Placental pericyte (primary cell): ENCODE data around the gene RGL2. TPM values are rescaled to one million over a fixed set of nuclear protein-coding genes. Genes with fewer than 3 reads are reported as not detected.

Source experiments
- total RNA-seq: library from RNA; depleted of rRNA; stranded (reverse); fragments of >200 nt; gene quantifications from 2 replicates; pipeline ENCODE4 v1.2.3, GENCODE V29; 2012

RGL2 gene
- 24.3 and 30.4 TPM in 2 replicates for total RNA-seq

GRCh38 chr6:33298773-33299236 lies at the start of gene RGL2:
Gene RGL2, minus strand, starts transcription at chr6:33298942. Its CDS starts 332 bp downstream, at chr6:33298610.

GRCh38 chr6:33317669-33318425 lies 19.1 kb upstream of the RGL2 start, which contains the start of gene ZBTB22:
Gene ZBTB22, minus strand, starts transcription at chr6:33317744. Its CDS starts 828 bp downstream, at chr6:33316916.

GRCh38 chr6:33313709-33314514 lies 15.2 kb upstream of the RGL2 start, which contains the start of gene TAPBP:
Gene TAPBP, minus strand, starts transcription at chr6:33314078. Its CDS starts 37 bp downstream, at chr6:33314041.

GRCh38 chr6:33288921-33289783 lies 9.6 kb downstream of the RGL2 start, which contains the start of the genes PFDN6 and WDR46:
Gene PFDN6, plus strand, starts transcription at chr6:33289601. Its CDS starts 256 bp downstream, at chr6:33289857.
Gene WDR46, minus strand, starts transcription at chr6:33289239. Its CDS starts 69 bp downstream, at chr6:33289170.

GRCh38 chr6:33276864-33277662 lies 21.7 kb downstream of the RGL2 start, which contains the start of gene B3GALT4:
Gene B3GALT4, plus strand, starts transcription at chr6:33277123. Its CDS starts 297 bp downstream, at chr6:33277420.

GRCh38 chr6:33271468-33272274 lies 27.1 kb downstream of the RGL2 start, which contains the start of the genes RPS18 and VPS52:
Gene RPS18, plus strand, starts transcription at chr6:33272075. Its CDS starts 45 bp downstream, at chr6:33272120.
Gene VPS52, minus strand, starts transcription at chr6:33271876. Its CDS starts 201 bp downstream, at chr6:33271675.

Other genes with a start within 250 kb of the RGL2 start
- 2.4 TPM in 1 of 2 replicates, not detected in the other for gene HLA-DPA1, start 225.3 kb downstream of the RGL2 start, total RNA-seq
- gene HLA-DPB1, start 223.0 kb downstream of the RGL2 start, total RNA-seq: 4.9 TPM in 1 of 2 replicates, not detected in the other
- 0.14 and 0.22 TPM in 2 replicates for gene COL11A2, start 106.5 kb downstream of the RGL2 start, total RNA-seq
- gene RXRB, start 98.3 kb downstream of the RGL2 start, total RNA-seq: 23.5 and 24.5 TPM in 2 replicates
- 157 and 224 TPM in 2 replicates for gene SLC39A7, start 98.1 kb downstream of the RGL2 start, total RNA-seq
- 1.0 and 1.5 TPM in 2 replicates for gene HSD17B8, start 94.3 kb downstream of the RGL2 start, total RNA-seq
- 20.8 and 39.2 TPM in 2 replicates for gene RING1, start 90.4 kb downstream of the RGL2 start, total RNA-seq
- 39.0 and 43.2 TPM in 2 replicates for gene VPS52, start 27.1 kb downstream of the RGL2 start, total RNA-seq
- 1,400 and 3,187 TPM in 2 replicates for gene RPS18, start 26.9 kb downstream of the RGL2 start, total RNA-seq
- gene B3GALT4, start 21.8 kb downstream of the RGL2 start, total RNA-seq: 2.4 and 2.6 TPM in 2 replicates
- 76.8 and 93.1 TPM in 2 replicates for gene WDR46, start 9.7 kb downstream of the RGL2 start, total RNA-seq
- 22.8 and 29.9 TPM in 2 replicates for gene PFDN6, start 9.3 kb downstream of the RGL2 start, total RNA-seq
- 134 and 176 TPM in 2 replicates for gene TAPBP, start 15.1 kb upstream of the RGL2 start, total RNA-seq
- gene ZBTB22, start 18.8 kb upstream of the RGL2 start, total RNA-seq: 17.5 and 18.3 TPM in 2 replicates
- gene DAXX, start 24.0 kb upstream of the RGL2 start, total RNA-seq: 49.4 and 66.5 TPM in 2 replicates
- 1.1 and 68.3 TPM in 2 replicates for gene KIFC1, start 92.9 kb upstream of the RGL2 start, total RNA-seq
- 31.1 and 35.2 TPM in 2 replicates for gene PHF1, start 112.1 kb upstream of the RGL2 start, total RNA-seq
- gene CUTA, start 119.2 kb upstream of the RGL2 start, total RNA-seq: 169 and 185 TPM in 2 replicates
- gene SYNGAP1, start 121.1 kb upstream of the RGL2 start, total RNA-seq: 6.7 and 7.0 TPM in 2 replicates
- gene ZBTB9, start 155.6 kb upstream of the RGL2 start, total RNA-seq: 5.5 and 7.0 TPM in 2 replicates